Measurements from ENCODE around the gene EFHC2.

DNA sequence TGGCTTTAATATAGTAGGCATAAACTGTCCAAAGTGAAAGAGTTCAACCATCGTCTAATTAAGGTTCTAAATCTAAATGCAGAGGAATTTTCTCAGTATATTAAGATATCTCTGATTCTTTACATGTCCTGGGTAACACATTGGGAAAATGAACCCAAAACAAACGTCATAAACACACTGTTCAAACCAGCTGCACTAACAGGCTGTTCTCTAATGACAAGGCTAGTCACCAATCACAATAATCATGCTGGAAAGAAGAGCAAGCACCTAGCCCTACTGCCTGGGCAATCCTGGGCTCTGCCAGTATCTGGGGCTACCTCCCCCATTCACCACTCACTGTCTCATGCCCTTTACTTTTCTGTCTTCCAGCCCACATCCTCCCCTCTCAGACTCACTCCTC is 107.9 kb downstream of the EFHC2 start:
- TF ChIP-seq, protein P1, sequence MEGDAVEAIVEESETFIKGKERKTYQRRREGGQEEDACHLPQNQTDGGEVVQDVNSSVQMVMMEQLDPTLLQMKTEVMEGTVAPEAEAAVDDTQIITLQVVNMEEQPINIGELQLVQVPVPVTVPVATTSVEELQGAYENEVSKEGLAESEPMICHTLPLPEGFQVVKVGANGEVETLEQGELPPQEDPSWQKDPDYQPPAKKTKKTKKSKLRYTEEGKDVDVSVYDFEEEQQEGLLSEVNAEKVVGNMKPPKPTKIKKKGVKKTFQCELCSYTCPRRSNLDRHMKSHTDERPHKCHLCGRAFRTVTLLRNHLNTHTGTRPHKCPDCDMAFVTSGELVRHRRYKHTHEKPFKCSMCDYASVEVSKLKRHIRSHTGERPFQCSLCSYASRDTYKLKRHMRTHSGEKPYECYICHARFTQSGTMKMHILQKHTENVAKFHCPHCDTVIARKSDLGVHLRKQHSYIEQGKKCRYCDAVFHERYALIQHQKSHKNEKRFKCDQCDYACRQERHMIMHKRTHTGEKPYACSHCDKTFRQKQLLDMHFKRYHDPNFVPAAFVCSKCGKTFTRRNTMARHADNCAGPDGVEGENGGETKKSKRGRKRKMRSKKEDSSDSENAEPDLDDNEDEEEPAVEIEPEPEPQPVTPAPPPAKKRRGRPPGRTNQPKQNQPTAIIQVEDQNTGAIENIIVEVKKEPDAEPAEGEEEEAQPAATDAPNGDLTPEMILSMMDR (IDR thresholded peaks at IDR 0.05): no peak
- TF ChIP-seq POLR2A (IDR thresholded peaks at IDR 0.05): no peak

All from thyroid gland (tissue), 4 donors.